Muscle layer of duodenum (tissue), 2 donors: ENCODE data around the gene GLCCI1.

Experiments used
- H3K27ac ChIP-seq: one replicate; pipeline ENCODE4 v1.7.0; 2013; ENCODE audit warnings: mild to moderate bottlenecking, low read length
- H3K27me3 ChIP-seq: one replicate; pipeline ENCODE4 v1.7.0; 2013; ENCODE audit warnings: low read depth, mild to moderate bottlenecking, control low read depth, low read length
- H3K36me3 ChIP-seq, 2 donors: one replicate each; pipeline ENCODE4 v1.7.0; 2013; ENCODE audit warnings: low read length in 2 of 2, control low read depth in 1 of 2, mild to moderate bottlenecking in 1 of 2; ENCODE audit not compliant: insufficient read depth in 2 of 2, control insufficient read depth in 1 of 2
- H3K4me1 ChIP-seq, 2 donors: one replicate each; pipeline ENCODE4 v1.7.0; 2013; ENCODE audit warnings: low read length in 2 of 2, mild to moderate bottlenecking in 2 of 2, control low read depth in 1 of 2, moderate library complexity in 1 of 2; ENCODE audit not compliant: insufficient read depth in 2 of 2, control insufficient read depth in 1 of 2
- H3K4me3 ChIP-seq, 2 donors: one replicate each; pipeline ENCODE4 v1.7.0; 2013; ENCODE audit warnings: low read length in 2 of 2, low read depth in 1 of 2, mild to moderate bottlenecking in 1 of 2
- H3K9me3 ChIP-seq, 2 donors: one replicate each; pipeline ENCODE4 v1.7.0; 2013; ENCODE audit warnings: low read length in 2 of 2, control low read depth in 1 of 2, mild to moderate bottlenecking in 1 of 2; ENCODE audit not compliant: control insufficient read depth in 1 of 2
- donor health status: healthy.

The GLCCI1 gene

DNA sequence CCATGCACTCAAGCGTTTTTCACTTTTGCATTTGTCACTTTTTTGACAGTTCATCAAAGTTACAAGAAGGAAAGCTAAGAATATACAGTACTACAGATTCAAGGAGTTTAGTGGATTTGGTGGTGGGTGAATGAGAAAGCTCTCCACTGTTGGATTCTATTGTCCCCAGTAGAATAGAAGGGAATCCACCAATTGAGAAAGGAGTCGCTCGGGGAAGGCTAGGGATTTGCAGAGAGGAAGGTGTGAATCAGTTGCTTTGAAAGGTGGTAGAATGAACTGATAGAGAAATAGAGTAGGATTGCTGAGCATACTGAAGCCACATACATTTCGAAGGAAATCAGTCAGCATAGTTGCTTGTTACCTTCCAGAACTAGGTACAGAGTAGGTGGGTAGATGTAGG, 33.7 kb upstream of the GLCCI1 start:
- Histone ChIP-seq H3K36me3 (no peaks in the 10 kb centered on the region), H3K27me3 (no peaks in the 10 kb centered on the region), H3K9me3 (no peaks in the 10 kb centered on the region), H3K4me1 (no peaks in the 10 kb centered on the region), H3K4me3 (no peak overlapping the region), H3K27ac (no peak overlapping the region)

DNA sequence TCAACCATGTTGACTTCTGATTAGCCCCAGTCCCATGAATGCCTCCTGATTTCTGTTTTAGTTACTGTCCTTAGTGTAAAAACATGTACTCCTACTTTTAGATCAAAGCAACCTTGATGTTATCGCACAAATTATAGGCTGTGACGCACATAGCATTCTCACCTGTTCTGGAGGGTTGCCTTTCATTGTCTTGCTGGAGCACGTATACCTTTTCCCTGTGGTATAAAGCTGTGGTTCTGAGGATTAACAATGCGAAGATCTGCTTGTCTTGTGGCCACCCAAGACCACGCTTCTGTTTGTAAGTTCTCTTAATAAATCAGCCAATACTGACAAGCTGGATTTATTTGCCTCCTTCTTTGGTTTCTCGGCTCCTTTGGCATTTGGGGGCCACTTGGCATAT, 30.1 kb upstream of the GLCCI1 start:
- Histone ChIP-seq H3K4me3 (no peak overlapping the region), H3K36me3 (no peaks in the 10 kb centered on the region), H3K9me3 (no peaks in the 10 kb centered on the region), H3K4me1 (no peaks in the 10 kb centered on the region), H3K27me3 (no peaks in the 10 kb centered on the region), H3K27ac (no peak overlapping the region)

DNA sequence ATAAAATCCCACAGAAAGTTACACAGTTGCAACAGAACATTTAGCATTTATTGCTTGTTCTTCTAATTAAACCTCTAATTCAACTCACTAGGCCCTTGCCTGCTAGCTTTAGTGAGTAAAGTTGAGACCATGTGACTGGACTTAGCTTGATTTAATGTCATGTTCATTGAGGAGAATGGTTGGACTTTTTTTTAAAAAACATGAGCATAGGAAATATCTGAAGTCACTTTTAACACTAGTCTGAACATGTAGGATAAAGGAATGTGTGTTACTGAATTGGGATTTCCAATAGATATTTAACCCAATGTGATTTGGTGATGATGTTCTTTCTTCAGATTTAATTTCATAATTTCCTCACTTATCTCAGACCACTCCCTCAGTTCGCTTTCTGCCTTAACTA, 24.6 kb upstream of the GLCCI1 start:
- Histone ChIP-seq H3K27me3 (no peaks in the 10 kb centered on the region), H3K36me3 (no peaks in the 10 kb centered on the region), H3K9me3 (no peaks in the 10 kb centered on the region), H3K27ac (no peak overlapping the region), H3K4me1 (no peaks in the 10 kb centered on the region), H3K4me3 (no peak overlapping the region)

DNA sequence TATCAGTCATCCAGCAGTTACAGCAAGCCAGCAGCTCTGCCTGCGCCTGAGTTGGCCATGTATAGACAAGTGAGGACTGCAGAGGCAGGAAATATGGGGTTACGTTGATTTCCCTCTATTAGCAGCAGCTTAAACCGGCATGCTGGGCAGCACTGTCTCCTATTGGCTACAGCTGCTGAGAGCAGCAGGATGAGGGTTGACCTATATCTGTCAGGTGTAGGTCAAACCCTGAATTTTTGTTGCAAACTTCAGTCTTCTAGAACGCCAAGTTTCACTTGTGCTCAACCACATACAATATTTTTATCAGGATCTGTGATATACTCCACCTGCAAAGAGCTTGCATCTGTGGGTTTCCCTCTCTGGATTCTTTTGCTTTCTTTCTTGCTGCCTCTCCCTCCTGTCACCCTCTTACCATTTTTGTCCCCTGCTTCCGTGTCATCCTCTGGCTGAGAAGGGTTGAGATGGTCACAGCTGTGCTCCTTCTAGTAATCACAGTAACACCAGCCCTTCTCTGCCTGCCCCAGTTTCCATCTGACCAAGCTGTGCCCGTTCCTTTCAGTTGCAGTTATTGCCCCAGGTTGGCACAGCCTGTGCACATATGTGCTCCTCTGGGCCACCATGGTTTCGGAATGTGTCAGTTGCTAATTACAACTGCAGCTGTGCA, 23.8 kb upstream of the GLCCI1 start:
- no peak overlapping the region for H3K4me3 ChIP-seq
- H3K27ac ChIP-seq, result no peak overlapping the region
- H3K27me3 ChIP-seq, result no peaks in the 10 kb centered on the region
- no peaks in the 10 kb centered on the region for H3K4me1 ChIP-seq
- H3K9me3 ChIP-seq, result no peaks in the 10 kb centered on the region
- no peaks in the 10 kb centered on the region for H3K36me3 ChIP-seq

DNA sequence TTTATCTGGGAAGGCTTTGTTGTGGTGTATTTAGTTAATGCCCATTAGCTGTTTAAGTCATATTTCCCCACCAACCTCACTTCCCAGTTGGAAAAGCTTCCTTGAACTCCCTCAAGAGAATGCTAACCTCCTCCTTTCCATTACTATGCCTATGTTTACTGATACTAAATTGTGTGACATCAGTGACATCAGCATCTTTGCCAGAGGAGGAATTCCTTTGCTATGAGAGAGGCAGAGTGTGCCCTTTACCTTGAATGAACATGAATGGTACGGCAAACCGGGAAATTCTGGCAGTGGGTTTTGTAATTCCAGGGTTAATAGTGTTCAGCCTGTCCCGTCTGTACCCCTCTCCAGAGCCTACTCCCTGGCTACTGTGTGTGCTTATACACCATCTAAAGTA, 22.1 kb upstream of the GLCCI1 start:
- no peak overlapping the region for H3K4me3 ChIP-seq
- no peaks in the 10 kb centered on the region for H3K27me3 ChIP-seq
- H3K36me3 ChIP-seq, result no peaks in the 10 kb centered on the region
- H3K27ac ChIP-seq, result no peak overlapping the region
- H3K9me3 ChIP-seq, result no peaks in the 10 kb centered on the region
- no peaks in the 10 kb centered on the region for H3K4me1 ChIP-seq

DNA sequence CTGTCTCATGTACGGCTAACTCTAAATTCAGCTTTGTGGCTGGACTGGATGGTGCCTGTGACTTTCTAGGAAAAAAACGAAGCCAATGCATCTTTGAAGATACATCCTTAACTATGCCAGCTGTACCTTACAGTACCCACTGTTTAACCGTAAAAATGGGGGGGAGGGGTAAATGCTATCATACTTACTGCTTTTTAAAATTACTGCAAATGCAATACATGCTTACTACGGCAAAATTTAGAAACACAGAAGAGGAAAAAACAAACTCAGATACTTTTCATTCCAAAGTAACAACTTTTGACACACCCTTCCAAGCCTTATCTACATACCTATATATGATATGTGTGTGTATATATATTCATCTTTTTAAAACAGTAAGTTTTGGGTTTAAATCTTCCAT, 20.4 kb upstream of the GLCCI1 start:
- no peaks in the 10 kb centered on the region for H3K27me3 ChIP-seq
- H3K36me3 ChIP-seq, result no peaks in the 10 kb centered on the region
- no peaks in the 10 kb centered on the region for H3K9me3 ChIP-seq
- H3K27ac ChIP-seq, result no peak overlapping the region
- H3K4me1 ChIP-seq, result no peaks in the 10 kb centered on the region
- H3K4me3 ChIP-seq, result no peak overlapping the region

DNA sequence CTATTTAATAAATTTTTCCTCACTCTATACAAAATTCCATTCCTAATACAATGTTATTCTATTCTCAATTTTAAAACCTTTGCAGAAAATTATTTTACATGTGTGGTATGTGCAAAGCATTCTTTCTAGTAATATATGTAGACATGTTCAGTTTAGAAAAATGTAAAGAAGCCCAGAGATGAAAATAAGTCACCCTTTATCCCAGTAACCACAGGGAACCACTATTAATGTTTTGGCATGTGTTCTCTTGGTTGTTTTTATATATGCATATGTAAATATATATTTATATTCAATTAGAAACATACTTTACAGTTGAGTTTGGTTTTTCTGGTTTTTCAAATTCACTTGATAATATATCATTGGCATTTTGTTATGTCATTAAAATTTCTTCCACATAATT, 14.8 kb upstream of the GLCCI1 start:
- no peak overlapping the region for H3K27ac ChIP-seq

DNA sequence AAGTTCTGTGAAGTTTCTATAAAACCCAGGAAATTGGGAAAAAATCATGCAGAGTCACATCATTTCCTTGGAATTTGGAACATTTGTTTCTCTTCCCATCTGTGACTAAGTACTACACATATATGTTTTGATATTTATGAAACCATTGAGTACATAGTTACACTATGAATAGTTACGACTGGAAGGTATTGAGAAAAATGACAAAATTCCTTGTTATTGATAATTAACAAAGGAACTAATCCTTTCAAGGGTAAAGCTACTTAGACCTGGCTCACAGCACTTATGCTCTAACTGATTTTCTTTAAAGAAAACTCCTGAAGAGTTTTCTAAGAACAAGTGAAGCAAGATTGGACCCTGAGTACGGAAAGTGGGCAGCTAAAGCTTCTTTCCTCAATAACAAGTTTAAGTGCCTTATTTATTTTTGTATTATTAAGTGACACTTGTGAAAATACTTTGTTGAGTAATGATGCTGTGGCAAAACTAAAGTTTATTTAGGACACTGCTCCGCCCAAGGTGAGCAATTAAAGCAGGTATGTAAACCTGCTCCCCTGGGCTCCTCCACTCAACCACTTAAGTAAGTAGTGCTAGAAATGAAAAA, 12.0 kb upstream of the GLCCI1 start:
- no peaks in the 10 kb centered on the region for H3K27me3 ChIP-seq
- no peaks in the 10 kb centered on the region for H3K36me3 ChIP-seq
- H3K9me3 ChIP-seq, result no peaks in the 10 kb centered on the region
- no peaks in the 10 kb centered on the region for H3K4me1 ChIP-seq
- no peak overlapping the region for H3K4me3 ChIP-seq
- H3K27ac ChIP-seq, result no peak overlapping the region

More for the DNA sequence above, 14.8 kb upstream of the GLCCI1 start:
- H3K36me3 ChIP-seq, result no peaks in the 10 kb centered on the region
- H3K27me3 ChIP-seq, result no peaks in the 10 kb centered on the region
- H3K4me3 ChIP-seq, result no peak overlapping the region
- no peaks in the 10 kb centered on the region for H3K9me3 ChIP-seq
- no peaks in the 10 kb centered on the region for H3K4me1 ChIP-seq

DNA sequence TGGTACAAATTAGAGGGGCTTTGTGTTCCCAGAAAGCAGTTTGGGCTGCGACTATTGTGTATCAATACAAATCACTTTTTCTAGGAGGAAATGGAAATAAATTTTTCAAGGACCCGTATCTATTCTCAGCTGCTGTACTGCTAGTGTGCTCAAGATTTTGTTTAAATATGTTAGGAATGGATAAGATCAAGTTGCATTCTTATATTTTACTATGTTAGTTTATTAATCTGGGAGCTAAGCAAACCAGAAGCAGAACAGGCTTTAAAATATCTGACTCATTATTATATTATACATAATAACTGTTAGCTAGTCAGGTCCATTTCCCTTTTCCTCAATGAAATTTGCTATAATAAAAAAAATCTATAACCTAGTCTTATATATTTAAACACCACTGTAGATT, 11.1 kb upstream of the GLCCI1 start:
- H3K4me3 ChIP-seq, result no peak overlapping the region
- H3K27me3 ChIP-seq, result no peaks in the 10 kb centered on the region
- no peaks in the 10 kb centered on the region for H3K4me1 ChIP-seq
- no peak overlapping the region for H3K27ac ChIP-seq
- H3K36me3 ChIP-seq, result no peaks in the 10 kb centered on the region
- H3K9me3 ChIP-seq, result no peaks in the 10 kb centered on the region

DNA sequence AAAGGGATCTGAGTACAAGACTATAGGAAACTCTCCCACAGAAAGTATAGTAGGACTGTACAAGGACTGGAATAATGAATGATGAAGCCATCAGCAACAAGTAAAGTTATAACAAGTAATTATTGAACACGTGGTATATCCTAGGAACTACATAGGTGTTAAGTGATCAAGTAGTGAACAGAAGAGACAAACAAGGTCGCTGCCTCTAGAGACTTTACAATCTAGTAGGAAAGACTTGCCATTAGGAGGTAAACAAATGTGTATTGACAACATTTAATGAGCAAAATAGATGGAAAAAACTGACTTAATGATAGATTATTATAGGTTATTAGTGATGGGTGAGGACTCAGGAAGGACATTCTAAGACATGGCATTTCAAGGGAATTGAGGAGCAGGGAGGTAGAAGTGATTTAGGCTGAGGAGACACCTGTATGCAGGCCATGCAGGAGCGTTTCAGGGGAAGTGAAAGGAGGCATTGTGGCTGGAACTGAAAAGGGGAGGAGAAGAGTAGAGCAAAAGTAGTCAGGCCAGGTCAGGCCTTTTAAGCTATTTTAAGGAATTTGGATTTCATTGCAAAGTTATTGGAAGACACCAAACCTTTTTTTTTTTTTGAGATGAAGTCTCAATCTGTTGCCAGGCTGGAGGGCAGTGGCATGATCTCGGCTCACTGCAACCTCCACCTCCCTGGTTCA, 8.5 kb upstream of the GLCCI1 start:
- Histone ChIP-seq H3K9me3 (no peaks in the 10 kb centered on the region), H3K36me3 (no peaks in the 10 kb centered on the region), H3K4me1 (no peaks in the 10 kb centered on the region), H3K27ac (no peak overlapping the region), H3K4me3 (no peak overlapping the region), H3K27me3 (no peaks in the 10 kb centered on the region)

DNA sequence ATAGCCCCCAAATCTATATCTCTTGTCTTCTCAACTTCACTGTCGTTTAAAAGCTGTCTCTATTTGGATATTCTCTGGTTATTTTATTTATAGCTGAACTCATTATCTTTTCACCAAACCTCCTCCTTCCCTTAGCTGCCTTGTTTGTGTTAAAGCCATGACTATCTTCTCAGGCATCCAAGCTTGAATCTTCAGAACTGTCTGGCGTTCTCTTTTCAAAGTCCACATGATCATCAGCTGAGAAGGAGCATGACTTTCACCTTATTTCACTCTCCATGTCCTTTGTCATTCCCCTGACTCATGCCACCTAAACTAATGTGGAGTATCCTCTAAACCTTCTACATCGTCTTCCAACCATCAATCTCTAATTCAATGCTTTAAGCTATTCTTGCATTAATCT, 5.7 kb upstream of the GLCCI1 start:
- Histone ChIP-seq H3K9me3 (no peaks in the 10 kb centered on the region), H3K27ac (no peak overlapping the region), H3K36me3 (no peaks in the 10 kb centered on the region), H3K4me1 (peaks cover 0 to 2% of the 10 kb centered on the region in 2 donors), H3K27me3 (no peaks in the 10 kb centered on the region), H3K4me3 (no peak overlapping the region)
